ENCODE results near the gene TTC9. TPM values are rescaled to one million over a fixed set of nuclear protein-coding genes. Genes with fewer than 3 reads are reported as not detected.

Gene TTC9
- total RNA-seq, 1 experiment from 2014 or later = 26.2 TPM

DNA sequence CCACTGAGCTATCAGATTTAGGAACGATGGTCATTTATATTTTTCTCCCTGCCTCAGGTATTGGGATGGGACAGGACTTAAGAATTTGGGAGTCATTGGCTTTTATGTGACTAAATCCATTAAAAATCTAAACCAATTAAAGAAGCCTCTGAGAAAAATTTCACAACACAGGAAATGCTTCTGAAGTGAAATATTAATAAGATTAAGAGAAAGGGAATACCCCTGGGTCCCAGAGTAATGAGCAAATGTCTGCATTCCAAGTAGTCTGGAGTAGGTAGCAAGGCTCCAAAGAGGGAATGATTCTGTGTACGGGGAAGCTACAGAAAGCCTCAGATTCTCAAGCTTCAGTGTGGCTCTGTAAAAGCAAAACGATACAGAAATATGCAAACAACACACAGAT, 40.6 kb upstream of the TTC9 start:
- peaks cover 15% of the 10 kb centered on the region for H3K4me1 Mint-ChIP-seq
- CTCF ChIA-PET = interaction anchor here (0.7 to 1.7 kb wide), 3 partner anchors 112 to 225 kb away, joined by 4 to 7 read pairs (median 4); partner anchors contain the start of gene MAP3K9
- H3K36me3 Mint-ChIP-seq = peaks cover 9% of the 10 kb centered on the region
- no peaks in the 10 kb centered on the region for H3K9me3 Mint-ChIP-seq
- ATAC-seq (peak; percentile 11), DNase-seq (ENCODE audit: low spot score) (no peak)
- peak overlapping the region; percentile 91 for H3K27ac Mint-ChIP-seq
- peak overlapping the region; percentile 82 for H3K4me3 Mint-ChIP-seq
- POLR2A ChIA-PET = no interaction called here
- H3K27me3 Mint-ChIP-seq (ENCODE audit: low read depth) = peaks cover 5% of the 10 kb centered on the region
- TF ChIP-seq, protein P1, sequence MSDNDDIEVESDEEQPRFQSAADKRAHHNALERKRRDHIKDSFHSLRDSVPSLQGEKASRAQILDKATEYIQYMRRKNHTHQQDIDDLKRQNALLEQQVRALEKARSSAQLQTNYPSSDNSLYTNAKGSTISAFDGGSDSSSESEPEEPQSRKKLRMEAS (CRISPR knock-in tag; IDR thresholded peaks at IDR 0.05) = no peak
- TF ChIP-seq ETV6 (CRISPR knock-in tag; IDR thresholded peaks at IDR 0.05) (no peak), CREB1 (CRISPR knock-in tag; IDR thresholded peaks at IDR 0.05) (no peak), ZNF121 (CRISPR knock-in tag; IDR thresholded peaks at IDR 0.05) (no peak), MXD4 (CRISPR knock-in tag; IDR thresholded peaks at IDR 0.05; ENCODE audit: borderline replicate concordance) (no peak), ZNF219 (CRISPR knock-in tag; IDR thresholded peaks at IDR 0.05; ENCODE audit: borderline replicate concordance) (no peak), ZNF317 (CRISPR knock-in tag; IDR thresholded peaks at IDR 0.05; ENCODE audit: borderline replicate concordance, low read depth) (no peak), ZNF396 (CRISPR knock-in tag; IDR thresholded peaks at IDR 0.05; ENCODE audit: borderline replicate concordance) (no peak)
- TF ChIP-seq, protein P2, sequence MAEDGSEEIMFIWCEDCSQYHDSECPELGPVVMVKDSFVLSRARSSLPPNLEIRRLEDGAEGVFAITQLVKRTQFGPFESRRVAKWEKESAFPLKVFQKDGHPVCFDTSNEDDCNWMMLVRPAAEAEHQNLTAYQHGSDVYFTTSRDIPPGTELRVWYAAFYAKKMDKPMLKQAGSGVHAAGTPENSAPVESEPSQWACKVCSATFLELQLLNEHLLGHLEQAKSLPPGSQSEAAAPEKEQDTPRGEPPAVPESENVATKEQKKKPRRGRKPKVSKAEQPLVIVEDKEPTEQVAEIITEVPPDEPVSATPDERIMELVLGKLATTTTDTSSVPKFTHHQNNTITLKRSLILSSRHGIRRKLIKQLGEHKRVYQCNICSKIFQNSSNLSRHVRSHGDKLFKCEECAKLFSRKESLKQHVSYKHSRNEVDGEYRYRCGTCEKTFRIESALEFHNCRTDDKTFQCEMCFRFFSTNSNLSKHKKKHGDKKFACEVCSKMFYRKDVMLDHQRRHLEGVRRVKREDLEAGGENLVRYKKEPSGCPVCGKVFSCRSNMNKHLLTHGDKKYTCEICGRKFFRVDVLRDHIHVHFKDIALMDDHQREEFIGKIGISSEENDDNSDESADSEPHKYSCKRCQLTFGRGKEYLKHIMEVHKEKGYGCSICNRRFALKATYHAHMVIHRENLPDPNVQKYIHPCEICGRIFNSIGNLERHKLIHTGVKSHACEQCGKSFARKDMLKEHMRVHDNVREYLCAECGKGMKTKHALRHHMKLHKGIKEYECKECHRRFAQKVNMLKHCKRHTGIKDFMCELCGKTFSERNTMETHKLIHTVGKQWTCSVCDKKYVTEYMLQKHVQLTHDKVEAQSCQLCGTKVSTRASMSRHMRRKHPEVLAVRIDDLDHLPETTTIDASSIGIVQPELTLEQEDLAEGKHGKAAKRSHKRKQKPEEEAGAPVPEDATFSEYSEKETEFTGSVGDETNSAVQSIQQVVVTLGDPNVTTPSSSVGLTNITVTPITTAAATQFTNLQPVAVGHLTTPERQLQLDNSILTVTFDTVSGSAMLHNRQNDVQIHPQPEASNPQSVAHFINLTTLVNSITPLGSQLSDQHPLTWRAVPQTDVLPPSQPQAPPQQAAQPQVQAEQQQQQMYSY (CRISPR knock-in tag; IDR thresholded peaks at IDR 0.05) = no peak
- TF ChIP-seq, protein P3, sequence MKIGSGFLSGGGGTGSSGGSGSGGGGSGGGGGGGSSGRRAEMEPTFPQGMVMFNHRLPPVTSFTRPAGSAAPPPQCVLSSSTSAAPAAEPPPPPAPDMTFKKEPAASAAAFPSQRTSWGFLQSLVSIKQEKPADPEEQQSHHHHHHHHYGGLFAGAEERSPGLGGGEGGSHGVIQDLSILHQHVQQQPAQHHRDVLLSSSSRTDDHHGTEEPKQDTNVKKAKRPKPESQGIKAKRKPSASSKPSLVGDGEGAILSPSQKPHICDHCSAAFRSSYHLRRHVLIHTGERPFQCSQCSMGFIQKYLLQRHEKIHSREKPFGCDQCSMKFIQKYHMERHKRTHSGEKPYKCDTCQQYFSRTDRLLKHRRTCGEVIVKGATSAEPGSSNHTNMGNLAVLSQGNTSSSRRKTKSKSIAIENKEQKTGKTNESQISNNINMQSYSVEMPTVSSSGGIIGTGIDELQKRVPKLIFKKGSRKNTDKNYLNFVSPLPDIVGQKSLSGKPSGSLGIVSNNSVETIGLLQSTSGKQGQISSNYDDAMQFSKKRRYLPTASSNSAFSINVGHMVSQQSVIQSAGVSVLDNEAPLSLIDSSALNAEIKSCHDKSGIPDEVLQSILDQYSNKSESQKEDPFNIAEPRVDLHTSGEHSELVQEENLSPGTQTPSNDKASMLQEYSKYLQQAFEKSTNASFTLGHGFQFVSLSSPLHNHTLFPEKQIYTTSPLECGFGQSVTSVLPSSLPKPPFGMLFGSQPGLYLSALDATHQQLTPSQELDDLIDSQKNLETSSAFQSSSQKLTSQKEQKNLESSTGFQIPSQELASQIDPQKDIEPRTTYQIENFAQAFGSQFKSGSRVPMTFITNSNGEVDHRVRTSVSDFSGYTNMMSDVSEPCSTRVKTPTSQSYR (CRISPR knock-in tag; IDR thresholded peaks at IDR 0.05) = no peak
- TF ChIP-seq, protein P4, sequence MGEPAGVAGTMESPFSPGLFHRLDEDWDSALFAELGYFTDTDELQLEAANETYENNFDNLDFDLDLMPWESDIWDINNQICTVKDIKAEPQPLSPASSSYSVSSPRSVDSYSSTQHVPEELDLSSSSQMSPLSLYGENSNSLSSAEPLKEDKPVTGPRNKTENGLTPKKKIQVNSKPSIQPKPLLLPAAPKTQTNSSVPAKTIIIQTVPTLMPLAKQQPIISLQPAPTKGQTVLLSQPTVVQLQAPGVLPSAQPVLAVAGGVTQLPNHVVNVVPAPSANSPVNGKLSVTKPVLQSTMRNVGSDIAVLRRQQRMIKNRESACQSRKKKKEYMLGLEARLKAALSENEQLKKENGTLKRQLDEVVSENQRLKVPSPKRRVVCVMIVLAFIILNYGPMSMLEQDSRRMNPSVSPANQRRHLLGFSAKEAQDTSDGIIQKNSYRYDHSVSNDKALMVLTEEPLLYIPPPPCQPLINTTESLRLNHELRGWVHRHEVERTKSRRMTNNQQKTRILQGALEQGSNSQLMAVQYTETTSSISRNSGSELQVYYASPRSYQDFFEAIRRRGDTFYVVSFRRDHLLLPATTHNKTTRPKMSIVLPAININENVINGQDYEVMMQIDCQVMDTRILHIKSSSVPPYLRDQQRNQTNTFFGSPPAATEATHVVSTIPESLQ (CRISPR knock-in tag; IDR thresholded peaks at IDR 0.05) = no peak
- TF ChIP-seq, protein P5, sequence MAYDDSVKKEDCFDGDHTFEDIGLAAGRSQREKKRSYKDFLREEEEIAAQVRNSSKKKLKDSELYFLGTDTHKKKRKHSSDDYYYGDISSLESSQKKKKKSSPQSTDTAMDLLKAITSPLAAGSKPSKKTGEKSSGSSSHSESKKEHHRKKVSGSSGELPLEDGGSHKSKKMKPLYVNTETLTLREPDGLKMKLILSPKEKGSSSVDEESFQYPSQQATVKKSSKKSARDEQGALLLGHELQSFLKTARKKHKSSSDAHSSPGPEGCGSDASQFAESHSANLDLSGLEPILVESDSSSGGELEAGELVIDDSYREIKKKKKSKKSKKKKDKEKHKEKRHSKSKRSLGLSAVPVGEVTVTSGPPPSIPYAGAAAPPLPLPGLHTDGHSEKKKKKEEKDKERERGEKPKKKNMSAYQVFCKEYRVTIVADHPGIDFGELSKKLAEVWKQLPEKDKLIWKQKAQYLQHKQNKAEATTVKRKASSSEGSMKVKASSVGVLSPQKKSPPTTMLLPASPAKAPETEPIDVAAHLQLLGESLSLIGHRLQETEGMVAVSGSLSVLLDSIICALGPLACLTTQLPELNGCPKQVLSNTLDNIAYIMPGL (CRISPR knock-in tag; IDR thresholded peaks at IDR 0.05) = no peak
- TF ChIP-seq, protein P6, sequence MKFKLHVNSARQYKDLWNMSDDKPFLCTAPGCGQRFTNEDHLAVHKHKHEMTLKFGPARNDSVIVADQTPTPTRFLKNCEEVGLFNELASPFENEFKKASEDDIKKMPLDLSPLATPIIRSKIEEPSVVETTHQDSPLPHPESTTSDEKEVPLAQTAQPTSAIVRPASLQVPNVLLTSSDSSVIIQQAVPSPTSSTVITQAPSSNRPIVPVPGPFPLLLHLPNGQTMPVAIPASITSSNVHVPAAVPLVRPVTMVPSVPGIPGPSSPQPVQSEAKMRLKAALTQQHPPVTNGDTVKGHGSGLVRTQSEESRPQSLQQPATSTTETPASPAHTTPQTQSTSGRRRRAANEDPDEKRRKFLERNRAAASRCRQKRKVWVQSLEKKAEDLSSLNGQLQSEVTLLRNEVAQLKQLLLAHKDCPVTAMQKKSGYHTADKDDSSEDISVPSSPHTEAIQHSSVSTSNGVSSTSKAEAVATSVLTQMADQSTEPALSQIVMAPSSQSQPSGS (CRISPR knock-in tag; IDR thresholded peaks at IDR 0.05; ENCODE audit: borderline replicate concordance, low read depth) = no peak
- TF ChIP-seq, protein P7, sequence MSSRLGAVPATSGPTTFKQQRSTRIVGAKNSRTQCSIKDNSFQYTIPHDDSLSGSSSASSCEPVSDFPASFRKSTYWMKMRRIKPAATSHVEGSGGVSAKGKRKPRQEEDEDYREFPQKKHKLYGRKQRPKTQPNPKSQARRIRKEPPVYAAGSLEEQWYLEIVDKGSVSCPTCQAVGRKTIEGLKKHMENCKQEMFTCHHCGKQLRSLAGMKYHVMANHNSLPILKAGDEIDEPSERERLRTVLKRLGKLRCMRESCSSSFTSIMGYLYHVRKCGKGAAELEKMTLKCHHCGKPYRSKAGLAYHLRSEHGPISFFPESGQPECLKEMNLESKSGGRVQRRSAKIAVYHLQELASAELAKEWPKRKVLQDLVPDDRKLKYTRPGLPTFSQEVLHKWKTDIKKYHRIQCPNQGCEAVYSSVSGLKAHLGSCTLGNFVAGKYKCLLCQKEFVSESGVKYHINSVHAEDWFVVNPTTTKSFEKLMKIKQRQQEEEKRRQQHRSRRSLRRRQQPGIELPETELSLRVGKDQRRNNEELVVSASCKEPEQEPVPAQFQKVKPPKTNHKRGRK (CRISPR knock-in tag; IDR thresholded peaks at IDR 0.05; ENCODE audit: borderline replicate concordance) = no peak
- TF ChIP-seq, protein P8, sequence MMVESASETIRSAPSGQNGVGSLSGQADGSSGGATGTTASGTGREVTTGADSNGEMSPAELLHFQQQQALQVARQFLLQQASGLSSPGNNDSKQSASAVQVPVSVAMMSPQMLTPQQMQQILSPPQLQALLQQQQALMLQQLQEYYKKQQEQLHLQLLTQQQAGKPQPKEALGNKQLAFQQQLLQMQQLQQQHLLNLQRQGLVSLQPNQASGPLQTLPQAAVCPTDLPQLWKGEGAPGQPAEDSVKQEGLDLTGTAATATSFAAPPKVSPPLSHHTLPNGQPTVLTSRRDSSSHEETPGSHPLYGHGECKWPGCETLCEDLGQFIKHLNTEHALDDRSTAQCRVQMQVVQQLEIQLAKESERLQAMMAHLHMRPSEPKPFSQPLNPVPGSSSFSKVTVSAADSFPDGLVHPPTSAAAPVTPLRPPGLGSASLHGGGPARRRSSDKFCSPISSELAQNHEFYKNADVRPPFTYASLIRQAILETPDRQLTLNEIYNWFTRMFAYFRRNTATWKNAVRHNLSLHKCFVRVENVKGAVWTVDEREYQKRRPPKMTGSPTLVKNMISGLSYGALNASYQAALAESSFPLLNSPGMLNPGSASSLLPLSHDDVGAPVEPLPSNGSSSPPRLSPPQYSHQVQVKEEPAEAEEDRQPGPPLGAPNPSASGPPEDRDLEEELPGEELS (CRISPR knock-in tag; IDR thresholded peaks at IDR 0.05) = no peak
- TF ChIP-seq, protein P9, sequence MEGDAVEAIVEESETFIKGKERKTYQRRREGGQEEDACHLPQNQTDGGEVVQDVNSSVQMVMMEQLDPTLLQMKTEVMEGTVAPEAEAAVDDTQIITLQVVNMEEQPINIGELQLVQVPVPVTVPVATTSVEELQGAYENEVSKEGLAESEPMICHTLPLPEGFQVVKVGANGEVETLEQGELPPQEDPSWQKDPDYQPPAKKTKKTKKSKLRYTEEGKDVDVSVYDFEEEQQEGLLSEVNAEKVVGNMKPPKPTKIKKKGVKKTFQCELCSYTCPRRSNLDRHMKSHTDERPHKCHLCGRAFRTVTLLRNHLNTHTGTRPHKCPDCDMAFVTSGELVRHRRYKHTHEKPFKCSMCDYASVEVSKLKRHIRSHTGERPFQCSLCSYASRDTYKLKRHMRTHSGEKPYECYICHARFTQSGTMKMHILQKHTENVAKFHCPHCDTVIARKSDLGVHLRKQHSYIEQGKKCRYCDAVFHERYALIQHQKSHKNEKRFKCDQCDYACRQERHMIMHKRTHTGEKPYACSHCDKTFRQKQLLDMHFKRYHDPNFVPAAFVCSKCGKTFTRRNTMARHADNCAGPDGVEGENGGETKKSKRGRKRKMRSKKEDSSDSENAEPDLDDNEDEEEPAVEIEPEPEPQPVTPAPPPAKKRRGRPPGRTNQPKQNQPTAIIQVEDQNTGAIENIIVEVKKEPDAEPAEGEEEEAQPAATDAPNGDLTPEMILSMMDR (IDR thresholded peaks at IDR 0.05) = no peak

Measured in WTC11 (cell line).